ENCODE measurements around the gene LILRA1. TPM values are rescaled to one million over a fixed set of nuclear protein-coding genes. Genes with fewer than 3 reads are reported as not detected.
"Not testable (repeated sequence)": the region's sequence is repeated elsewhere in the genome, so short reads cannot be mapped to it uniquely, and the experiment has no call there.

Gene LILRA1
- total and polyA plus RNA-seq, 2 donors from 2014 or later = 0.43 to 2.2 TPM

DNA sequence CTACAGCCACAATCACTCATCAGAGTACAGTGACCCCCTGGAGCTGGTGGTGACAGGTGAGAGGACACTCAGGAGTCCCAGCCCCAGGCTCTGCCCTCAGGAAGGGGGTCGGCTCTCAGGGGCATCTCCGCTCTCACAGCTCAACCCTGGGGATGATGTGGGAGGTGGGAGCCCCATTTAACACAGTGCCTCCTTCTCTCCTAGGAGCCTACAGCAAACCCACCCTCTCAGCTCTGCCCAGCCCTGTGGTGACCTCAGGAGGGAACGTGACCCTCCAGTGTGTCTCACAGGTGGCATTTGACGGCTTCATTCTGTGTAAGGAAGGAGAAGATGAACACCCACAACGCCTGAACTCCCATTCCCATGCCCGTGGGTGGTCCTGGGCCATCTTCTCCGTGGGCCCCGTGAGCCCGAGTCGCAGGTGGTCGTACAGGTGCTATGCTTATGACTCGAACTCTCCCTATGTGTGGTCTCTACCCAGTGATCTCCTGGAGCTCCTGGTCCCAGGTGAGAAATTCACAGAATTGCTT lies 18.8 kb upstream of the LILRA1 start:
- no peak overlapping the region for H3K27ac ChIP-seq (ENCODE audit: low read depth in 2 of 2, low read length in 2 of 2)
- no peak overlapping the region for H3K9ac ChIP-seq (ENCODE audit: low read length in 3 of 3)
- no peaks in the 10 kb centered on the region for H3K27me3 ChIP-seq (ENCODE audit: control insufficient read depth, insufficient read depth, low read length)
- H3K4me1 ChIP-seq (ENCODE audit: control insufficient read depth in 2 of 3, insufficient read depth in 2 of 3, low read depth in 1 of 3, low read length in 3 of 3) = no peaks in the 10 kb centered on the region
- TF ChIP-seq, protein P1, sequence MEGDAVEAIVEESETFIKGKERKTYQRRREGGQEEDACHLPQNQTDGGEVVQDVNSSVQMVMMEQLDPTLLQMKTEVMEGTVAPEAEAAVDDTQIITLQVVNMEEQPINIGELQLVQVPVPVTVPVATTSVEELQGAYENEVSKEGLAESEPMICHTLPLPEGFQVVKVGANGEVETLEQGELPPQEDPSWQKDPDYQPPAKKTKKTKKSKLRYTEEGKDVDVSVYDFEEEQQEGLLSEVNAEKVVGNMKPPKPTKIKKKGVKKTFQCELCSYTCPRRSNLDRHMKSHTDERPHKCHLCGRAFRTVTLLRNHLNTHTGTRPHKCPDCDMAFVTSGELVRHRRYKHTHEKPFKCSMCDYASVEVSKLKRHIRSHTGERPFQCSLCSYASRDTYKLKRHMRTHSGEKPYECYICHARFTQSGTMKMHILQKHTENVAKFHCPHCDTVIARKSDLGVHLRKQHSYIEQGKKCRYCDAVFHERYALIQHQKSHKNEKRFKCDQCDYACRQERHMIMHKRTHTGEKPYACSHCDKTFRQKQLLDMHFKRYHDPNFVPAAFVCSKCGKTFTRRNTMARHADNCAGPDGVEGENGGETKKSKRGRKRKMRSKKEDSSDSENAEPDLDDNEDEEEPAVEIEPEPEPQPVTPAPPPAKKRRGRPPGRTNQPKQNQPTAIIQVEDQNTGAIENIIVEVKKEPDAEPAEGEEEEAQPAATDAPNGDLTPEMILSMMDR (IDR thresholded peaks at IDR 0.05; ENCODE audit: borderline replicate concordance, extremely low read depth, insufficient read depth) = no peak
- no peaks in the 10 kb centered on the region for H3K36me3 ChIP-seq (ENCODE audit: control insufficient read depth in 2 of 3, insufficient read depth in 3 of 3, low read length in 3 of 3)
- intact Hi-C loops (cut with DNase I) = no loop called here
- DNase-seq = no peak
- H3K9me3 ChIP-seq (ENCODE audit: control insufficient read depth in 2 of 3, insufficient read depth in 1 of 3, low read length in 3 of 3) = no peaks in the 10 kb centered on the region
- FAIRE-seq = no peak
- H3K4me3 ChIP-seq (ENCODE audit: low read length in 3 of 3) = no peak overlapping the region

DNA sequence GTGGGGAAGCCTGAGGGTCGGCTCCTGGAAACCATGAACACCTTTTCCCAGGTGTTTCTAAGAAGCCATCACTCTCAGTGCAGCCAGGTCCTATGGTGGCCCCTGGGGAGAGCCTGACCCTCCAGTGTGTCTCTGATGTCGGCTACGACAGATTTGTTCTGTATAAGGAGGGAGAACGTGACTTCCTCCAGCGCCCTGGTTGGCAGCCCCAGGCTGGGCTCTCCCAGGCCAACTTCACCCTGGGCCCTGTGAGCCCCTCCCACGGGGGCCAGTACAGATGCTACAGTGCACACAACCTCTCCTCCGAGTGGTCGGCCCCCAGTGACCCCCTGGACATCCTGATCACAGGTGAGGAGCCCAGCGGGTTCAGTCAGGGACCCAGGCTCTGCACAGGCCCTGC lies 18.2 kb upstream of the LILRA1 start:
- FAIRE-seq; H3K36me3 ChIP-seq (ENCODE audit: control insufficient read depth in 2 of 3, insufficient read depth in 3 of 3, low read length in 3 of 3); H3K9me3 ChIP-seq (ENCODE audit: control insufficient read depth in 2 of 3, insufficient read depth in 1 of 3, low read length in 3 of 3); H3K4me1 ChIP-seq (ENCODE audit: control insufficient read depth in 2 of 3, insufficient read depth in 2 of 3, low read depth in 1 of 3, low read length in 3 of 3); H3K9ac ChIP-seq (ENCODE audit: low read length in 3 of 3); DNase-seq; H3K27ac ChIP-seq (ENCODE audit: low read depth in 2 of 2, low read length in 2 of 2); H3K4me3 ChIP-seq (ENCODE audit: low read length in 3 of 3); H3K27me3 ChIP-seq (ENCODE audit: control insufficient read depth, insufficient read depth, low read length); intact Hi-C loops (cut with DNase I): not testable (repeated sequence)

DNA sequence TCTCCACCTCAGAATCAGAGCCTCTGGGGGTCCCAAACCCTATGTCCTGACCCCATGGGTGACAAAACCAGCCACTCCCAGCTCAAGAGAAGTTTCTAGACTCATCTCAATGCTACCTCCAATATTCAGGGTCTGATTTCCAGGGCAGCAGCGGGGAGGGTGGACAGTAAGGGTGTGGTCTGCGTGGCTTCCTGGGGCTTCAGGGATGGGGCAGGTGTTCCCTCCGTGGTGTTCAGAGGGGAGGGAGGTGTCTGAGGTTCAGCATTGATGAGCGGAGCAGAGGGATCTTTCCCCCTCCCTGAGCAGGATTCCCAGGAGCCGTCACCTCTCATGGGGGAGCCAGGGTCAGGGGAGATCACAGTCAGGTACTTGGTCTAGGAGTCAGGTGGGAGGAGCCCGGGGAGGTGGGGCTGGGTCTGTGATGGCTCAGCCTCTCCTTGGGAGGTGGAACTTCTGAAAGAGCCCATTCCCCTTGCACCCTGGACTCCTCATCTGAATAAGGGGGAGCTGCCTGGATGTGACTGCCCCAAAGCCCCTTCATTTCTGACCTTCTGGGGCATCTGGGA lies 16.9 kb upstream of the LILRA1 start:
- Histone ChIP-seq H3K27me3 (ENCODE audit: control insufficient read depth, insufficient read depth, low read length) (no peaks in the 10 kb centered on the region), H3K4me1 (ENCODE audit: control insufficient read depth in 2 of 3, insufficient read depth in 2 of 3, low read depth in 1 of 3, low read length in 3 of 3) (no peaks in the 10 kb centered on the region), H3K4me3 (ENCODE audit: low read length in 3 of 3) (no peak overlapping the region), H3K9ac (ENCODE audit: low read length in 3 of 3) (no peak overlapping the region), H3K27ac (ENCODE audit: low read depth in 2 of 2, low read length in 2 of 2) (no peak overlapping the region), H3K9me3 (ENCODE audit: control insufficient read depth in 2 of 3, insufficient read depth in 1 of 3, low read length in 3 of 3) (no peaks in the 10 kb centered on the region), H3K36me3 (ENCODE audit: control insufficient read depth in 2 of 3, insufficient read depth in 3 of 3, low read length in 3 of 3) (no peaks in the 10 kb centered on the region)
- TF ChIP-seq, protein P1 (IDR thresholded peaks at IDR 0.05; ENCODE audit: borderline replicate concordance, extremely low read depth, insufficient read depth) = no peak
- intact Hi-C loops (cut with DNase I) = no loop called here
- peak in 1 of 5 donors; percentile 41 for DNase-seq
- FAIRE-seq = no peak

DNA sequence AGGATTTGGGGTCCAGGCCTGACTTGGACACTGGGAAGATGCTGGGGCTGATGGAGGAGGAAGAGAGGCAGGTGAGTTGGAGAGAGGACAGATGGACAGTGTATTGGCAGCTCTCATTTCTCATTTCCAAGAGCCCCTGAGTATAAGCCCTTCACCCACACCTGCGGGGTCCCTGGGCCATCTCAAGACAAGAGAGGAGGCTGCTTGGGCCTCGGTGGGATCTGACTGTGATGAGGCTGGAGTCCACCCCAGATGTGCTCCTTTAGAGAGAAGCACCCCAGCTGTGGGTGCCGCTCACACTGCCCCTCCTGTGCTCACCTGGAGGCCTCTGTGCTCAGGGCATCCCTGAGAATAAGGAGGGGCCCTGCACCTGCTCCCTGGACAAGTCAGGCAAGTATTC lies 16.1 kb upstream of the LILRA1 start:
- no peak overlapping the region for H3K9ac ChIP-seq (ENCODE audit: low read length in 3 of 3)
- no peak overlapping the region for H3K4me3 ChIP-seq (ENCODE audit: low read length in 3 of 3)
- no peaks in the 10 kb centered on the region for H3K9me3 ChIP-seq (ENCODE audit: control insufficient read depth in 2 of 3, insufficient read depth in 1 of 3, low read length in 3 of 3)
- H3K27ac ChIP-seq (ENCODE audit: low read depth in 2 of 2, low read length in 2 of 2) = no peak overlapping the region
- FAIRE-seq = no peak
- H3K36me3 ChIP-seq (ENCODE audit: control insufficient read depth in 2 of 3, insufficient read depth in 3 of 3, low read length in 3 of 3) = no peaks in the 10 kb centered on the region
- H3K27me3 ChIP-seq (ENCODE audit: control insufficient read depth, insufficient read depth, low read length) = no peaks in the 10 kb centered on the region
- H3K4me1 ChIP-seq (ENCODE audit: control insufficient read depth in 2 of 3, insufficient read depth in 2 of 3, low read depth in 1 of 3, low read length in 3 of 3) = no peaks in the 10 kb centered on the region
- TF ChIP-seq, protein P1 (IDR thresholded peaks at IDR 0.05; ENCODE audit: borderline replicate concordance, extremely low read depth, insufficient read depth) = no peak
- intact Hi-C loops (cut with DNase I) = no loop called here
- peak in 1 of 5 donors; percentile 28 for DNase-seq

DNA sequence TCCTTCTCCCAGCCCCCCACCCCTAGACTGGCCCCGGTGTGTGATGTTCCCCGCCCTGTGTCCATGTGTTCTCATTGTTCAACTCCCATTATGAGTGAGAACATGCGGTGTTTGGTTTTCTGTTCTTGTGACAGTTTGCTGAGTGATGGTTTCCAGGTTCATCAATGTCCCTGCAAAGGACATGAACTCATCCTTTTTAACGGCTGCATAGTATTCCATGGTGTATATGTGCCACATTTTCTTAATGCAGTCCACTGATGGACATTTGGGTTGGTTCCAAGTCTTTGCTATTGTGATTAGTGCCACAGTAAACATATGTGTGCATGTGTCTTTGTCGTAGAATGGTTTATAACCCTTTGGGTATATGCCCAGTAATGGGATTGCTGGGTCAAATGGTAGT lies 15.2 kb upstream of the LILRA1 start:
- H3K4me1 ChIP-seq (ENCODE audit: control insufficient read depth in 2 of 3, insufficient read depth in 2 of 3, low read depth in 1 of 3, low read length in 3 of 3); FAIRE-seq; H3K4me3 ChIP-seq (ENCODE audit: low read length in 3 of 3); H3K36me3 ChIP-seq (ENCODE audit: control insufficient read depth in 2 of 3, insufficient read depth in 3 of 3, low read length in 3 of 3); DNase-seq; intact Hi-C loops (cut with DNase I); H3K27me3 ChIP-seq (ENCODE audit: control insufficient read depth, insufficient read depth, low read length); H3K9me3 ChIP-seq (ENCODE audit: control insufficient read depth in 2 of 3, insufficient read depth in 1 of 3, low read length in 3 of 3); H3K27ac ChIP-seq (ENCODE audit: low read depth in 2 of 2, low read length in 2 of 2); H3K9ac ChIP-seq (ENCODE audit: low read length in 3 of 3): not testable (repeated sequence)

All from kidney (tissue), 14 donors.